B cell (primary cell): ENCODE measurements around the gene PGM2.

ENCODE experiments used
- EZH2 ChIP-seq: IDR thresholded peaks from 2 replicates; pipeline ENCODE4 v1.6.1; 2012; ENCODE audit warnings: borderline replicate concordance, low read depth, mild to moderate bottlenecking, moderate library complexity, low read length; ENCODE audit not compliant: insufficient read depth, poor library complexity, severe bottlenecking
- TF ChIP-seq, protein P1 (sequence below): fragments of 200-600 bp; IDR thresholded peaks from one replicate; pipeline ENCODE4 v1.8.0; 2022; ENCODE audit warnings: antibody characterized with exemption, mild to moderate bottlenecking

DNA sequence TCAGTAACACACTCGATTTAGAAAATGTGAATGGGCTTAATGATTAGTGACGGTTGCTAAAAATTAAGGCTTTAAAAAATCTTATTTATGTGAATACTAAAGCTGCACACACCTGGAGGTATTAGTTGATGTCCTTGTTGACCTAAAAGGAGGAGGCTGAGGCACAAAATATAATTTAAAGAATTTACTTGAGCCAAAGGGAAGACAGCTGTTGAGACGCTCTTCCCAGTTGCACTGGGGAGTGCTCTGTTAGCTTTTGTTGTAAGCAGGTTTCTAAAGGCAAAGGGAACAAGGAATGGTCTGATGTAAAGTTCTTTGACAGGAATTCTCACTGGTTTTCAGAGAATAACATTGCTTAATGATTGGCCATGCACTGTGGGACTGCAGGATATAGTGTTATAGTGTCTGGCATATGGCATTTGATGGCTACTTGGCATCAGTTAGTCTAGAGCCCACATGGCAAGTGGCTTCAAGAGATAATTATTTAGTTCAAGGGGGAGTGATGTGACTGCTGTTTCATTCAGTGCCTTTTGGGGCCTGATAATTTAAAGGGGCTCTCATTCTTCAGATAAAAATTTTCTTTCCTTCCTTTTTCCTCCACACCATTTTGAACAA, 30.8 kb upstream of the PGM2 start:
- TF ChIP-seq, protein P1, sequence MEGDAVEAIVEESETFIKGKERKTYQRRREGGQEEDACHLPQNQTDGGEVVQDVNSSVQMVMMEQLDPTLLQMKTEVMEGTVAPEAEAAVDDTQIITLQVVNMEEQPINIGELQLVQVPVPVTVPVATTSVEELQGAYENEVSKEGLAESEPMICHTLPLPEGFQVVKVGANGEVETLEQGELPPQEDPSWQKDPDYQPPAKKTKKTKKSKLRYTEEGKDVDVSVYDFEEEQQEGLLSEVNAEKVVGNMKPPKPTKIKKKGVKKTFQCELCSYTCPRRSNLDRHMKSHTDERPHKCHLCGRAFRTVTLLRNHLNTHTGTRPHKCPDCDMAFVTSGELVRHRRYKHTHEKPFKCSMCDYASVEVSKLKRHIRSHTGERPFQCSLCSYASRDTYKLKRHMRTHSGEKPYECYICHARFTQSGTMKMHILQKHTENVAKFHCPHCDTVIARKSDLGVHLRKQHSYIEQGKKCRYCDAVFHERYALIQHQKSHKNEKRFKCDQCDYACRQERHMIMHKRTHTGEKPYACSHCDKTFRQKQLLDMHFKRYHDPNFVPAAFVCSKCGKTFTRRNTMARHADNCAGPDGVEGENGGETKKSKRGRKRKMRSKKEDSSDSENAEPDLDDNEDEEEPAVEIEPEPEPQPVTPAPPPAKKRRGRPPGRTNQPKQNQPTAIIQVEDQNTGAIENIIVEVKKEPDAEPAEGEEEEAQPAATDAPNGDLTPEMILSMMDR: no peak
- TF ChIP-seq EZH2: no peak
